ENCODE data around the gene EXOSC6.
"Not testable (repeated sequence)": the region's sequence is repeated elsewhere in the genome, so short reads cannot be mapped to it uniquely, and the experiment has no call there.

DNA sequence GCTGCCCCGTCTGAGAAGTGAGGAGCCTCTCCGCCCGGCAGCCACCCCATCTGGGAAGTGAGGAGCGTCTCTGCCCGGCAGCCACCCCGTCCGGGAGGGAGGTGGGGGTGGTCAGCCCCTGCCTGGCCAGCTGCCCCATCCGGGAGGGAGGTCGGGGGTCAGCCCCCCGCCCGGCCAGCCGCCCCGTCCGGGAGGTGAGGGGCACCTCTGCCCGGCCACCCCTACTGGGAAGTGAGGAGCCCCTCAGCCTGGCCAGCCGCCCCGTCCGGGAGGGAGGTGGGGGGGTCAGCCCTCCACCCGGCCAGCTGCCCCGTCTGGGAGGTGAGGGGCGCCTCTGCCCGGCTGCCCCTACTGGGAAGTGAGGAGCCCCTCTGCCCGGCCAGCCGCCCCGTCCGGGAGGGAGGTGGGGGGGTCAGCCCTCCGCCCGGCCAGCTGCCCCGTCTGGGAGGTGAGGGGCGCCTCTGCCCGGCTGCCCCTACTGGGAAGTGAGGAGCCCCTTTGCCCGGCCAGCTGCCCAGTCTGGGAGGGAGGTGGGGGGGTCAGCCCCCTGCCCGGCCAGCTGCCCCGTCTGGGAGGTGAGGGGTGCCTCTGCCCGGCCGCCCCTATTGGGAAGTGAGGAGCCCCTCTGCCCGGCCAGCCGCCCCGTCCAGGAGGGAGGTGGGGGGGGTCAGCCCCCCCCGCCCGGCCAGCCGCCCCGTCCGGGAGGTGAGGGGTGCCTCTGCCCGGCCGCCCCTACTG is 46.9 kb downstream of the EXOSC6 start:
- TF ChIP-seq, protein P1, sequence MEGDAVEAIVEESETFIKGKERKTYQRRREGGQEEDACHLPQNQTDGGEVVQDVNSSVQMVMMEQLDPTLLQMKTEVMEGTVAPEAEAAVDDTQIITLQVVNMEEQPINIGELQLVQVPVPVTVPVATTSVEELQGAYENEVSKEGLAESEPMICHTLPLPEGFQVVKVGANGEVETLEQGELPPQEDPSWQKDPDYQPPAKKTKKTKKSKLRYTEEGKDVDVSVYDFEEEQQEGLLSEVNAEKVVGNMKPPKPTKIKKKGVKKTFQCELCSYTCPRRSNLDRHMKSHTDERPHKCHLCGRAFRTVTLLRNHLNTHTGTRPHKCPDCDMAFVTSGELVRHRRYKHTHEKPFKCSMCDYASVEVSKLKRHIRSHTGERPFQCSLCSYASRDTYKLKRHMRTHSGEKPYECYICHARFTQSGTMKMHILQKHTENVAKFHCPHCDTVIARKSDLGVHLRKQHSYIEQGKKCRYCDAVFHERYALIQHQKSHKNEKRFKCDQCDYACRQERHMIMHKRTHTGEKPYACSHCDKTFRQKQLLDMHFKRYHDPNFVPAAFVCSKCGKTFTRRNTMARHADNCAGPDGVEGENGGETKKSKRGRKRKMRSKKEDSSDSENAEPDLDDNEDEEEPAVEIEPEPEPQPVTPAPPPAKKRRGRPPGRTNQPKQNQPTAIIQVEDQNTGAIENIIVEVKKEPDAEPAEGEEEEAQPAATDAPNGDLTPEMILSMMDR (IDR thresholded peaks at IDR 0.05) = not testable (repeated sequence)
- not testable (repeated sequence) for TF ChIP-seq POLR2A (IDR thresholded peaks at IDR 0.05); EP300 (IDR thresholded peaks at IDR 0.05; ENCODE audit: low read depth)

All from transverse colon (tissue), 3 donors.